Right lobe of liver (tissue), 4 donors: ENCODE measurements around the gene GPR35.

Experiments
- POLR2A ChIP-seq: fragments of 450-650 bp; IDR thresholded peaks from one replicate; pipeline ENCODE4 v1.6.1; 2017; ENCODE audit warnings: antibody characterized with exemption, mild to moderate bottlenecking
- TF ChIP-seq, protein P1 (sequence below), 4 donors: fragments of 200-600 bp in 3 of 4; fragments of 450-650 bp in 1 of 4; IDR thresholded peaks; one replicate each; pipeline versions ENCODE4 v1.5.1 to v1.8.0; 2016 to 2022; ENCODE audit warnings: antibody characterized with exemption in 4 of 4, mild to moderate bottlenecking in 2 of 4
- donor health status: DM: no; HTN: no; CAD: no.
- donor health status: DM: no; HTN: no; CAD: no.
- donor health status: DM: no; HTN: yes; CAD: no.

DNA sequence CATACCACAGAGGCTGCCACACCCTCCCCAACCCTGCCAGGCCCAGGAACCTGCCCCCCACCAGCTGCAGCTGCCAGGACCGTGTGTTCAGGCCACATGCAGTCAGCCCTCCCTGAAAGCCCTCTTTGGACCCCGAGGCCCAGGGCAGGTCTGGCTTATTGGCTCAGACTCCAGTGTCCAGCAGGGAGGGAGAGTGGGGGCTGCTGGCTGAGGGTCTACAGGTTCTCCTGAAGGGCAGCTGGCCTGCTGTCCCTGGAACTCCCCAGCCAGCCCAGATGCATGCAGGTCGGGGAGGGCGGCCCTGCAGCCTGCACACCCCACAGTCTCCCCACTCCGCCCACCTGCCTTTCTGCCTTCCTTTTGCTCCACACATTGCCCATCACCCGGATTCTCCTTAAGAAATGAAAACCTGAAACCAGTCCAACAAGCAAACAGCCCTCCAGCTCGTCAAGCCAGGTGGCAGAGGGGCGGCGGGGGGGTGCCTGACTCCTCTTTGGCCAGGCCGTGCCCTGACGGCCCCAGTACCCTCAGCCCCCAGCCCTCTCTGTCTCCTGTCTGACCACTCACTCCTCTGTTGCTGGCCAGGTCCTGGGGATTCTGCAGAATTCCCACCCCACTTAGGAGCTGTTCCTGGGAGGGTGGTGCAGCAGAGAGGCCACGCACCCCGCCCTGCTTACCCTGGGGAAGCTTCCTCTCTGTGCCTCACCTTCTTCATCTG is 18.0 kb downstream of the GPR35 start:
- TF ChIP-seq POLR2A: no peak
- TF ChIP-seq, protein P1, sequence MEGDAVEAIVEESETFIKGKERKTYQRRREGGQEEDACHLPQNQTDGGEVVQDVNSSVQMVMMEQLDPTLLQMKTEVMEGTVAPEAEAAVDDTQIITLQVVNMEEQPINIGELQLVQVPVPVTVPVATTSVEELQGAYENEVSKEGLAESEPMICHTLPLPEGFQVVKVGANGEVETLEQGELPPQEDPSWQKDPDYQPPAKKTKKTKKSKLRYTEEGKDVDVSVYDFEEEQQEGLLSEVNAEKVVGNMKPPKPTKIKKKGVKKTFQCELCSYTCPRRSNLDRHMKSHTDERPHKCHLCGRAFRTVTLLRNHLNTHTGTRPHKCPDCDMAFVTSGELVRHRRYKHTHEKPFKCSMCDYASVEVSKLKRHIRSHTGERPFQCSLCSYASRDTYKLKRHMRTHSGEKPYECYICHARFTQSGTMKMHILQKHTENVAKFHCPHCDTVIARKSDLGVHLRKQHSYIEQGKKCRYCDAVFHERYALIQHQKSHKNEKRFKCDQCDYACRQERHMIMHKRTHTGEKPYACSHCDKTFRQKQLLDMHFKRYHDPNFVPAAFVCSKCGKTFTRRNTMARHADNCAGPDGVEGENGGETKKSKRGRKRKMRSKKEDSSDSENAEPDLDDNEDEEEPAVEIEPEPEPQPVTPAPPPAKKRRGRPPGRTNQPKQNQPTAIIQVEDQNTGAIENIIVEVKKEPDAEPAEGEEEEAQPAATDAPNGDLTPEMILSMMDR (IDR thresholded peaks at IDR 0.05): no peak
